ENCODE data around the gene HOXA3. TPM values are rescaled to one million over a fixed set of nuclear protein-coding genes. Genes with fewer than 3 reads are reported as not detected.
A peak's percentile ranks its signal among the peaks of the same experiment; 100 is the strongest.

The HOXA3 gene
- total and polyA plus RNA-seq, 3 experiments from 2014 or later = not detected

- Mint-ChIP-seq H3K4me1 (peaks cover 9 to 31% (median 19%) of the 10 kb centered on the region in 3 donors), H3K36me3 (no peaks in the 10 kb centered on the region), H3K9me3 (no peaks in the 10 kb centered on the region), H3K4me3 (peak overlapping the region in 1 of 7 donors; percentile 10), H3K27ac (no peak overlapping the region), H3K27me3 (peaks cover 63 to 77% of the 10 kb centered on the region in 2 donors)
- Histone ChIP-seq H3K27me3 (ENCODE audit: insufficient read depth, low read length, poor library complexity, severe bottlenecking) (peaks cover 49% of the 10 kb centered on the region), H3K36me3 (ENCODE audit: insufficient read depth, low read length) (no peaks in the 10 kb centered on the region), H3K4me1 (ENCODE audit: insufficient read depth, low read length) (peaks cover 13% of the 10 kb centered on the region), H3K9me3 (ENCODE audit: low read length) (no peaks in the 10 kb centered on the region), H3K4me3 (ENCODE audit: low read length) (no peak overlapping the region), H3K27ac (ENCODE audit: low read depth, low read length) (no peak overlapping the region)
- no peak for DNase-seq
- ChIA-PET CTCF (interaction anchor here (1.0 to 1.4 kb wide), 2 partner anchors 14 to 16 kb away, joined by 3 read pairs; no protein-coding TSS in a partner anchor), POLR2A (no interaction called here)
These were observed 5.7 kb downstream of the HOXA3 start for GRCh38 chr7:27146491-27147198.

GRCh38 chr7:27145914-27146412, 6.4 kb downstream of the HOXA3 start:
- ChIA-PET POLR2A (no interaction called here), CTCF (interaction anchor here (1.0 to 1.4 kb wide), 2 partner anchors 15 to 17 kb away, joined by 3 read pairs; no protein-coding TSS in a partner anchor)
- H3K27ac ChIP-seq (ENCODE audit: low read depth, low read length) = no peak overlapping the region
- Mint-ChIP-seq H3K36me3 (no peaks in the 10 kb centered on the region), H3K27me3 (peaks cover 60 to 76% of the 10 kb centered on the region in 2 donors), H3K27ac (no peak overlapping the region), H3K4me3 (no peak overlapping the region), H3K4me1 (peaks cover 2 to 24% (median 12%) of the 10 kb centered on the region in 3 donors), H3K9me3 (no peaks in the 10 kb centered on the region)
- H3K4me1 ChIP-seq (ENCODE audit: insufficient read depth, low read length) = peaks cover 6% of the 10 kb centered on the region
- no peak for DNase-seq
- H3K27me3 ChIP-seq (ENCODE audit: insufficient read depth, low read length, poor library complexity, severe bottlenecking) = peaks cover 42% of the 10 kb centered on the region
- no peaks in the 10 kb centered on the region for H3K36me3 ChIP-seq (ENCODE audit: insufficient read depth, low read length)
- H3K9me3 ChIP-seq (ENCODE audit: low read length) = no peaks in the 10 kb centered on the region
- no peak overlapping the region for H3K4me3 ChIP-seq (ENCODE audit: low read length)

GRCh38 chr7:27145165-27145913, 7.0 kb downstream of the HOXA3 start:
- DNase-seq = no peak
- Mint-ChIP-seq H3K27ac (peak overlapping the region in 1 of 8 donors; percentile 7), H3K4me1 (peaks cover 0 to 18% (median 7%) of the 10 kb centered on the region in 3 donors), H3K9me3 (no peaks in the 10 kb centered on the region), H3K4me3 (no peak overlapping the region), H3K27me3 (peaks cover 56 to 77% of the 10 kb centered on the region in 2 donors), H3K36me3 (no peaks in the 10 kb centered on the region)
- ChIA-PET CTCF (no interaction called here), POLR2A (no interaction called here)
- Histone ChIP-seq H3K27ac (ENCODE audit: low read depth, low read length) (no peak overlapping the region), H3K4me1 (ENCODE audit: insufficient read depth, low read length) (peaks cover under 1% of the 10 kb centered on the region), H3K4me3 (ENCODE audit: low read length) (no peak overlapping the region), H3K36me3 (ENCODE audit: insufficient read depth, low read length) (no peaks in the 10 kb centered on the region), H3K9me3 (ENCODE audit: low read length) (no peaks in the 10 kb centered on the region), H3K27me3 (ENCODE audit: insufficient read depth, low read length, poor library complexity, severe bottlenecking) (peaks cover 37% of the 10 kb centered on the region)

GRCh38 chr7:27144781-27145164, 7.6 kb downstream of the HOXA3 start:
- DNase-seq = no peak
- peaks cover 35% of the 10 kb centered on the region for H3K27me3 ChIP-seq (ENCODE audit: insufficient read depth, low read length, poor library complexity, severe bottlenecking)
- H3K4me1 Mint-ChIP-seq = peaks cover 0 to 13% (median 5%) of the 10 kb centered on the region in 3 donors

GRCh38 chr7:27143950-27144780, 8.2 kb downstream of the HOXA3 start:
- peaks cover 31% of the 10 kb centered on the region for H3K27me3 ChIP-seq (ENCODE audit: insufficient read depth, low read length, poor library complexity, severe bottlenecking)
- H3K27me3 Mint-ChIP-seq = peaks cover 45 to 65% of the 10 kb centered on the region in 2 donors

More at GRCh38 chr7:27144781-27145164, 7.6 kb downstream of the HOXA3 start:
- Mint-ChIP-seq H3K27me3 (peaks cover 51 to 71% of the 10 kb centered on the region in 2 donors), H3K36me3 (no peaks in the 10 kb centered on the region), H3K4me3 (no peak overlapping the region), H3K27ac (no peak overlapping the region), H3K9me3 (no peaks in the 10 kb centered on the region)
- CTCF ChIA-PET = no interaction called here
- Histone ChIP-seq H3K4me3 (ENCODE audit: low read length) (no peak overlapping the region), H3K27ac (ENCODE audit: low read depth, low read length) (no peak overlapping the region), H3K4me1 (ENCODE audit: insufficient read depth, low read length) (no peaks in the 10 kb centered on the region), H3K9me3 (ENCODE audit: low read length) (no peaks in the 10 kb centered on the region), H3K36me3 (ENCODE audit: insufficient read depth, low read length) (no peaks in the 10 kb centered on the region)
- POLR2A ChIA-PET = no interaction called here

GRCh38 chr7:27143023-27143949, 9.1 kb downstream of the HOXA3 start, which contains the start of gene HOXA5:
TSS of gene HOXA5 (minus strand) at chr7:27143681. CDS start at chr7:27143607, 74 bp downstream.
- no peaks in the 10 kb centered on the region for H3K36me3 Mint-ChIP-seq
- ChIA-PET CTCF (no interaction called here), POLR2A (no interaction called here)
- DNase-seq = no peak
- H3K9me3 ChIP-seq (ENCODE audit: low read length) = no peaks in the 10 kb centered on the region
- peak within 1 kb of the TSS in 4 of 7 donors; percentile 20 to 65 (median 32) for H3K4me3 Mint-ChIP-seq
- H3K27me3 Mint-ChIP-seq = peaks cover 39 to 64% of the 10 kb centered on the region in 2 donors
- H3K27ac ChIP-seq (ENCODE audit: low read depth, low read length) = no peak within 1 kb of the TSS
- H3K4me1 ChIP-seq (ENCODE audit: insufficient read depth, low read length) = no peaks in the 10 kb centered on the region
- peaks cover 22% of the 10 kb centered on the region for H3K27me3 ChIP-seq (ENCODE audit: insufficient read depth, low read length, poor library complexity, severe bottlenecking)
- no peak within 1 kb of the TSS for H3K27ac Mint-ChIP-seq
- H3K4me1 Mint-ChIP-seq = peaks cover 0 to 9% (median 5%) of the 10 kb centered on the region in 3 donors
- H3K4me3 ChIP-seq (ENCODE audit: low read length) = no peak within 1 kb of the TSS
- no peaks in the 10 kb centered on the region for H3K9me3 Mint-ChIP-seq
- no peaks in the 10 kb centered on the region for H3K36me3 ChIP-seq (ENCODE audit: insufficient read depth, low read length)

More at GRCh38 chr7:27143950-27144780, 8.2 kb downstream of the HOXA3 start:
- Histone ChIP-seq H3K4me3 (ENCODE audit: low read length) (no peak overlapping the region), H3K9me3 (ENCODE audit: low read length) (no peaks in the 10 kb centered on the region), H3K4me1 (ENCODE audit: insufficient read depth, low read length) (no peaks in the 10 kb centered on the region), H3K27ac (ENCODE audit: low read depth, low read length) (no peak overlapping the region), H3K36me3 (ENCODE audit: insufficient read depth, low read length) (no peaks in the 10 kb centered on the region)
- no peaks in the 10 kb centered on the region for H3K9me3 Mint-ChIP-seq
- CTCF ChIA-PET = no interaction called here
- H3K4me3 Mint-ChIP-seq = peak overlapping the region in 1 of 7 donors; percentile 65
- peaks cover 0 to 12% (median 5%) of the 10 kb centered on the region in 3 donors for H3K4me1 Mint-ChIP-seq
- no peaks in the 10 kb centered on the region for H3K36me3 Mint-ChIP-seq
- DNase-seq = no peak
- H3K27ac Mint-ChIP-seq = no peak overlapping the region
- POLR2A ChIA-PET = no interaction called here

GRCh38 chr7:27142580-27143022, 9.8 kb downstream of the HOXA3 start:
- no peaks in the 10 kb centered on the region for H3K9me3 ChIP-seq (ENCODE audit: low read length)
- no peaks in the 10 kb centered on the region for H3K4me1 ChIP-seq (ENCODE audit: insufficient read depth, low read length)
- peaks cover 20% of the 10 kb centered on the region for H3K27me3 ChIP-seq (ENCODE audit: insufficient read depth, low read length, poor library complexity, severe bottlenecking)
- DNase-seq = no peak
- Mint-ChIP-seq H3K27me3 (peaks cover 34 to 63% of the 10 kb centered on the region in 2 donors), H3K4me3 (peak overlapping the region in 2 of 7 donors; percentile 24 to 41), H3K27ac (no peak overlapping the region), H3K9me3 (no peaks in the 10 kb centered on the region), H3K4me1 (peaks cover 0 to 5% (median 1%) of the 10 kb centered on the region in 3 donors), H3K36me3 (no peaks in the 10 kb centered on the region)
- ChIA-PET POLR2A (no interaction called here), CTCF (interaction anchor here (1.7 kb wide), 1 partner anchor 8 kb away, joined by 4 read pairs; no protein-coding TSS in a partner anchor)
- no peak overlapping the region for H3K27ac ChIP-seq (ENCODE audit: low read depth, low read length)
- H3K4me3 ChIP-seq (ENCODE audit: low read length) = no peak overlapping the region
- no peaks in the 10 kb centered on the region for H3K36me3 ChIP-seq (ENCODE audit: insufficient read depth, low read length)

Data from CD8-positive, alpha-beta memory T cell (primary cell).